ENCODE measurements around the gene DAND5.

GRCh38 chr19:12990853-12991252, 21.5 kb downstream of the DAND5 start:
- TF ChIP-seq CTCF (IDR thresholded peaks at IDR 0.05) (no peak), EZH2 (IDR thresholded peaks at IDR 0.05) (no peak)
